SJSA1 (cell line): Measurements from ENCODE around the gene MED13. TPM values are rescaled to one million over a fixed set of nuclear protein-coding genes. Genes with fewer than 3 reads are reported as not detected.
"Not testable (repeated sequence)": the region's sequence is repeated elsewhere in the genome, so short reads cannot be mapped to it uniquely, and the experiment has no call there.

Experiments
- DNase-seq, 2 experiments: peaks; one replicate each; pipeline ENCODE4 v3.0.0-alpha.2; 2015 to 2020; ENCODE audit warnings: low spot score in 2 of 2, low read depth in 1 of 2
- H3K27ac ChIP-seq: fragments of 250-450 bp; sonication (Bioruptor Pico); 2 replicates; pipeline ENCODE4 v1.5.1; 2020; ENCODE audit warnings: mild to moderate bottlenecking, moderate library complexity
- H3K27me3 ChIP-seq: fragments of 250-450 bp; sonication (Bioruptor Pico); replicated peaks from 2 replicates; pipeline ENCODE4 v1.5.1; 2020; ENCODE audit warnings: mild to moderate bottlenecking, moderate library complexity
- H3K36me3 ChIP-seq: fragments of 250-450 bp; sonication (Bioruptor Pico); 2 replicates; pipeline ENCODE4 v1.5.1; 2020; ENCODE audit warnings: mild to moderate bottlenecking
- H3K4me1 ChIP-seq: fragments of 250-450 bp; sonication (Bioruptor Pico); replicated peaks from 2 replicates; pipeline ENCODE4 v1.6.1; 2021; ENCODE audit warnings: mild to moderate bottlenecking
- H3K4me3 ChIP-seq: fragments of 250-450 bp; sonication (Bioruptor Pico); 2 replicates; pipeline ENCODE4 v1.5.1; 2020; ENCODE audit warnings: mild to moderate bottlenecking
- H3K9me3 ChIP-seq: fragments of 250-450 bp; sonication (Bioruptor Pico); replicated peaks from 2 replicates; pipeline ENCODE4 v1.5.1; 2020; ENCODE audit warnings: mild to moderate bottlenecking
- total RNA-seq: library from RNA; depleted of rRNA; stranded (reverse); fragments of >200 nt; shearing (Covaris generic); gene quantifications from 2 replicates; pipeline ENCODE4 v1.2.3, GENCODE V29; 2014

The MED13 gene
- total RNA-seq, 1 experiment from 2014 or later: 47.9 TPM

DNA sequence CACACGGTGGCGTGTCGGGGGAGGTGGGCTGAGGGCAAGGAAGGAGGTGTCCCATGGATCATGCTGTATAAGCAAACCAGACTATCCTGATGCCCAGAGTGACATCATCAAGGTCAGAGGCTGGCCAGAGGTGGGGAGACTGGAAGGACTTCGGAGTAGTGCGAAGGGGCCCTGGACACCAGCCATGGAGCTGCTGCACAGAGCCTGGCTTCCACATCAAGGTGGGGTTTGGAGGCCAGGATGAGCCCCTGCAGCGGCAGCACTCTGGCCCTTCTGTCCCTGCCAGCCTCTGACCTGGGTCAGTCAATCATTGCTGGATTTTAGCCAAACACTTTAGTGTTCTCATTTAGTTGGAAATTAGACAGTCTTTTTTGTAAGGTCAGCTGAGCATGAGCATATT, 34.8 kb downstream of the MED13 start:
- Histone ChIP-seq H3K27me3 (no peaks in the 10 kb centered on the region), H3K4me3 (no peak overlapping the region), H3K36me3 (peaks cover 90% of the 10 kb centered on the region), H3K27ac (no peak overlapping the region), H3K9me3 (no peaks in the 10 kb centered on the region), H3K4me1 (no peaks in the 10 kb centered on the region)
- no peak for DNase-seq

GRCh38 chr17:62024866-62025265, 40.2 kb downstream of the MED13 start:
- H3K4me3 ChIP-seq: no peak overlapping the region
- no peaks in the 10 kb centered on the region for H3K9me3 ChIP-seq
- peaks cover 84% of the 10 kb centered on the region for H3K36me3 ChIP-seq
- peak in 1 of 2 experiments; percentile 14 for DNase-seq
- H3K27me3 ChIP-seq: no peaks in the 10 kb centered on the region
- no peak overlapping the region for H3K27ac ChIP-seq
- H3K4me1 ChIP-seq: peaks cover 6% of the 10 kb centered on the region

DNA sequence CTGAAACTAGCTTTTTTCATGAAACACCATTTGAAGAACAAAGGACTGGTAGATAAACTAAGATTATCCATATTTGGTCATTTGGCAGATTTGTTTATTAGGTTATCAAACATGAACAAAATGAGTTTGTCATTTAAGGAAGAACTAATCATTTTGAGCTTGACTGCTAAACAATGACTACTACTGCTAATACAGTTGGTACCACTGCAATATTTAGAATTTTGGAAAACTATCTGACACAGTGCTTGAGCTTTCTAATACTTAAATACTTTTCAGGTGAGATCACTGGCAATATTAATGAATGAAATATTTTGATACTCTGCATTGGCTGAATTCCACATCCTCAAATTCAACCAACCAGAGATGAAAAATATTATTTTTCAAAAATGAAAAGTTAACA, 47.2 kb downstream of the MED13 start:
- Histone ChIP-seq H3K9me3 (no peaks in the 10 kb centered on the region), H3K27ac (peak overlapping the region; percentile 1), H3K4me1 (peaks cover 8% of the 10 kb centered on the region), H3K36me3 (peaks cover 64% of the 10 kb centered on the region), H3K27me3 (no peaks in the 10 kb centered on the region), H3K4me3 (no peak overlapping the region)
- DNase-seq: no peak

GRCh38 chr17:62017496-62017895, 47.6 kb downstream of the MED13 start:
- Histone ChIP-seq H3K36me3 (peaks cover 64% of the 10 kb centered on the region), H3K27ac (peak overlapping the region; percentile 1), H3K27me3 (no peaks in the 10 kb centered on the region), H3K9me3 (no peaks in the 10 kb centered on the region), H3K4me3 (no peak overlapping the region), H3K4me1 (peaks cover 8% of the 10 kb centered on the region)
- peak in 1 of 2 experiments; percentile 15 for DNase-seq

DNA sequence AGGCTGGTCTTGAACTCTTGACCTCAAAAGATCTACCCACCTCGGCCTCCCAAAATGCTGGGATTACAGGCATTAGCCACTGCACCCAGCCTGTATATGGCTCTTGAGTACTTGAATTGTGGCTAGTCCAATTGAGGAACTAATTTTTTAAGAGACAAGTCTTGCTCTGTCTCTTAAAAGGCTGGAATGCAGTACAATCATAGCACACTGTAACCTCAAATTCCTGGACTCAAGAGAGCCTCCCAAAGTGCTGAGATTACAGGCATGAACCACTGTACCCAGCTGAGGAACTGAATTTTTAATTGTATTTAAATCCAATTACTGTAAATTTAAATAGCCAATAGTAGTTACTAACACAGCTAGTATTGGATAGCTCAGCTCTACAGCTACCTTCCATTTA, 50.6 kb downstream of the MED13 start:
- no peak overlapping the region for H3K27ac ChIP-seq
- H3K9me3 ChIP-seq: no peaks in the 10 kb centered on the region
- DNase-seq: no peak
- H3K36me3 ChIP-seq: peaks cover 75% of the 10 kb centered on the region
- no peak overlapping the region for H3K4me3 ChIP-seq
- H3K4me1 ChIP-seq: peaks cover 8% of the 10 kb centered on the region
- H3K27me3 ChIP-seq: no peaks in the 10 kb centered on the region

- no peak overlapping the region for H3K27ac ChIP-seq
Observed at GRCh38 chr17:62009220-62009619, 55.9 kb downstream of the MED13 start.

GRCh38 chr17:62008294-62008693, 56.8 kb downstream of the MED13 start:
- H3K9me3 ChIP-seq: no peaks in the 10 kb centered on the region
- peaks cover 75% of the 10 kb centered on the region for H3K36me3 ChIP-seq
- no peaks in the 10 kb centered on the region for H3K27me3 ChIP-seq
- H3K4me1 ChIP-seq: no peaks in the 10 kb centered on the region
- H3K4me3 ChIP-seq: no peak overlapping the region
- no peak overlapping the region for H3K27ac ChIP-seq
- DNase-seq: no peak

More at GRCh38 chr17:62009220-62009619, 55.9 kb downstream of the MED13 start:
- Histone ChIP-seq H3K4me1 (no peaks in the 10 kb centered on the region), H3K4me3 (no peak overlapping the region), H3K9me3 (no peaks in the 10 kb centered on the region), H3K27me3 (no peaks in the 10 kb centered on the region), H3K36me3 (peaks cover 75% of the 10 kb centered on the region)
- no peak for DNase-seq

- no peaks in the 10 kb centered on the region for H3K4me1 ChIP-seq
Observed at GRCh38 chr17:62004388-62004787, 60.7 kb downstream of the MED13 start.

DNA sequence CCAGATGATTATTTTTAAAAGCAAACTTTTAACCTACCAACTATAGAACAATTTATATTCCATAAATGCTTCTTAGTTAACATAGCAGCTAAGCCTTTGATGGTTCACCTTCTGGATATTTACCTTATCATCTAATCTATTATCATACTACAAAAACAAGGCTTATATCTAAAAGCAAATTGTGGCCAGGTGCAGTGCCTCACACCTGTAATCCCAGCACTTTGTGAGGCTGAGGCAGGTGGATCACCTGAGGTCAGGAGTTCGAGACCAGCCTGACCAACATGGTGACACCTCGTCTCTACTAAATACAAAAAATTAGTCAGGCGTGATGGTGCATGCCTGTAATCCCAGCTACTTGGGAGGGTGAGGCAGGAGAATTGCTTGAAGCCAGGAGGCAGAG, 61.9 kb downstream of the MED13 start:
- DNase-seq, H3K27me3 ChIP-seq, H3K4me3 ChIP-seq, H3K27ac ChIP-seq, H3K4me1 ChIP-seq, H3K9me3 ChIP-seq: not testable (repeated sequence)
- peaks cover 60% of the 10 kb centered on the region for H3K36me3 ChIP-seq

More at GRCh38 chr17:62004388-62004787, 60.7 kb downstream of the MED13 start:
- Histone ChIP-seq H3K4me3 (no peak overlapping the region), H3K9me3 (no peaks in the 10 kb centered on the region), H3K27me3 (no peaks in the 10 kb centered on the region), H3K27ac (no peak overlapping the region), H3K36me3 (peaks cover 67% of the 10 kb centered on the region)
- no peak for DNase-seq

DNA sequence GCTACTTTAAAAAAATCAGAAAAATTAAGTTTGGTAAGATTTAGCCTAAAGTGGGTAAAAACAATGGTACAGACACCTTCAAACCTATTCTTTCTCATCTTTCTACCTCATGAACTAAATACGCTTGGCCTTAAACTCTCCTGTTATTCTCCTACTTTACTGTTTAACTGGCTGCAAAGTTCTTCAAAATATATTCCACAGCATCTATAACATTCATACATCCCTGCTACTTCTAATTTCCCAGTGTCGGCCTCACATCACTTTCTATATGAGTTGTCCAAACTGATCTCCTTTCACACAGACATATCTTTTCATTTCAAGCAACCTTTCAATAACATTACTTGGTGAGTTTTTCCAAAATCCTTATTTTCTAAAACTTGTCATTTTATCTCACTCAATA, 64.0 kb downstream of the MED13 start:
- no peaks in the 10 kb centered on the region for H3K4me1 ChIP-seq
- H3K36me3 ChIP-seq: peaks cover 55% of the 10 kb centered on the region
- no peaks in the 10 kb centered on the region for H3K27me3 ChIP-seq
- no peaks in the 10 kb centered on the region for H3K9me3 ChIP-seq
- H3K4me3 ChIP-seq: no peak overlapping the region
- H3K27ac ChIP-seq: no peak overlapping the region
- no peak for DNase-seq

- H3K27me3 ChIP-seq: no peaks in the 10 kb centered on the region
- no peak for DNase-seq
- no peaks in the 10 kb centered on the region for H3K4me1 ChIP-seq
- H3K36me3 ChIP-seq: peaks cover 56% of the 10 kb centered on the region
- H3K9me3 ChIP-seq: no peaks in the 10 kb centered on the region
- H3K4me3 ChIP-seq: no peak overlapping the region
- H3K27ac ChIP-seq: no peak overlapping the region
Observed at GRCh38 chr17:62000186-62000585, 64.9 kb downstream of the MED13 start.

DNA sequence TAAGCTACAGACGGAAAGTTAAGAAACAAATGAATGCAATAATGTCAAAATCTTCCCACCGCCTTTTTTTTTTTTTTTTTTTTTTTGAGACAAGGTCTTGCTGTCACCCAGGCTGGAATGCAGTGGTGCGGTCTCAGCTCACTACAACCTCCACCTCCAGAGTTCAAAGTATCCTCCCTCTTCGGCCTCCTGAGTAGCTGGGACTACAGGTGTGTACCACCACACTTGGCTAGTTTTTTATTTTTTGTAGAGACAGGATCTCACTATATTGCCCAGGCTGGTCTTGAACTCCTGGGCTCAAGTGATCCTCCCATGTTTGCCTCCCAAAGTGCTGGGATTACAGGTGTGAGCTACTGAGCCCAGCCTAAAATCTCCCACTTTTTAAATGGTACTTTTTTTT, 66.5 kb downstream of the MED13 start:
- peaks cover 54% of the 10 kb centered on the region for H3K36me3 ChIP-seq
- not testable (repeated sequence) for H3K27me3 ChIP-seq, H3K4me3 ChIP-seq, DNase-seq, H3K27ac ChIP-seq, H3K9me3 ChIP-seq, H3K4me1 ChIP-seq

- no peaks in the 10 kb centered on the region for H3K9me3 ChIP-seq
- H3K4me3 ChIP-seq: no peak overlapping the region
- no peak for DNase-seq
- peaks cover 52% of the 10 kb centered on the region for H3K36me3 ChIP-seq
- no peaks in the 10 kb centered on the region for H3K27me3 ChIP-seq
- H3K27ac ChIP-seq: no peak overlapping the region
- no peaks in the 10 kb centered on the region for H3K4me1 ChIP-seq
Observed at GRCh38 chr17:61997664-61998063, 67.4 kb downstream of the MED13 start.

DNA sequence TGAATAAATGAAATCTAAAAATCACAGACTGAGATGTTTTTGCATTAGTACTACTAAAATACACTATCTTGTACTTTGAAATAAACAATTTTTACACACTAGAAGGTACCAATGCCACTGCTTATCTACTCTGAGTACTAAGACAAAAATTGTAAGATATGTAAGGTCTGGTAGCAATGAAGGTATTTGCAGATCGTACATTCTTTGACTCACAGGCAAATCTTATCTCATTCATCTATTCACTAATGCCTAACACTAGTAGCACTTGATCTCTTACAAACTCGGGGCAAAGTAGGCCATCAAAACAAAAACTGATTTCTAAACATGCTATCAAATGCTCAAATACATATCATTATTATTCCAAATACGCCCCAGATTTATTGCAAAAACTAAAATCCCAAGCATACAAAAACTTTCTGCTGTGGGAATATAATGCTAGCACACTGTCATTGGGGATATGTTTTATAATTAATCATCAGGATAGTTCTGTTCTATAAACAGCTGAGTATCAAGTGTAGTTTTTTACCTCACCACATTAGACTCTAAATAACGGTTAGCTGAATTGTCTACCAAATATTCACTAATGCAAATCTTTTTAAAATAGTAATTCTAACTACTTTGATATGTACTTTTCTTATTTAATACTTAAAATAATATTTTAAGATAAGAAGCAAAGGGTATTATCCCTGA, 68.0 kb downstream of the MED13 start:
- Histone ChIP-seq H3K27ac (no peak overlapping the region), H3K27me3 (no peaks in the 10 kb centered on the region)
- no peak for DNase-seq

GRCh38 chr17:61989509-61989908, 75.6 kb downstream of the MED13 start:
- Histone ChIP-seq H3K9me3 (no peaks in the 10 kb centered on the region), H3K36me3 (peaks cover 76% of the 10 kb centered on the region), H3K27me3 (no peaks in the 10 kb centered on the region), H3K4me1 (no peaks in the 10 kb centered on the region), H3K27ac (no peak overlapping the region), H3K4me3 (no peak overlapping the region)
- DNase-seq: no peak

More for the DNA sequence above, 68.0 kb downstream of the MED13 start:
- Histone ChIP-seq H3K4me3 (no peak overlapping the region), H3K36me3 (peaks cover 56% of the 10 kb centered on the region), H3K9me3 (no peaks in the 10 kb centered on the region), H3K4me1 (no peaks in the 10 kb centered on the region)
